GM21360 (cell line): ENCODE measurements around the gene ZNF791.
"Not testable (repeated sequence)": the region's sequence is repeated elsewhere in the genome, so short reads cannot be mapped to it uniquely, and the experiment has no call there.

Experiments used
- ATAC-seq: cut with Tn5 transposase; IDR thresholded peaks from one replicate; pipeline ENCODE4 v1.9.1; 2021; ENCODE audit warnings: mild to moderate bottlenecking, moderate library complexity; ENCODE audit not compliant: unreplicated experiment

The ZNF791 gene

GRCh38 chr19:12628040-12629022 lies 17.6 kb downstream of the ZNF791 start:
- no peak for ATAC-seq

GRCh38 chr19:12629215-12629614 lies 18.5 kb downstream of the ZNF791 start:
- no peak for ATAC-seq

GRCh38 chr19:12636631-12637030 lies 25.9 kb downstream of the ZNF791 start:
- ATAC-seq, result no peak

- no peak for ATAC-seq
Measured at GRCh38 chr19:12638611-12639182, 28.0 kb downstream of the ZNF791 start.

- ATAC-seq, result no peak
Measured at GRCh38 chr19:12639901-12640613, 29.3 kb downstream of the ZNF791 start.

GRCh38 chr19:12641456-12641855 lies 30.7 kb downstream of the ZNF791 start:
- ATAC-seq, result no peak

- no peak for ATAC-seq
Measured at GRCh38 chr19:12642506-12642905, 31.8 kb downstream of the ZNF791 start.

GRCh38 chr19:12643716-12644115 lies 33.0 kb downstream of the ZNF791 start:
- ATAC-seq, result not testable (repeated sequence)

- ATAC-seq, result no peak
Measured at GRCh38 chr19:12646551-12646950, 35.8 kb downstream of the ZNF791 start.

GRCh38 chr19:12647047-12647446 lies 36.3 kb downstream of the ZNF791 start:
- no peak for ATAC-seq

- ATAC-seq, result no peak
Measured at GRCh38 chr19:12647490-12648071, 36.9 kb downstream of the ZNF791 start.

- no peak for ATAC-seq
Measured at GRCh38 chr19:12648088-12648487, 37.4 kb downstream of the ZNF791 start.

- ATAC-seq, result no peak
Measured at GRCh38 chr19:12649941-12650340, 39.2 kb downstream of the ZNF791 start.

GRCh38 chr19:12652219-12652618 lies 41.5 kb downstream of the ZNF791 start:
- no peak for ATAC-seq

GRCh38 chr19:12655546-12655945 lies 44.8 kb downstream of the ZNF791 start:
- ATAC-seq, result no peak

- no peak for ATAC-seq
Measured at GRCh38 chr19:12656899-12657571, 46.3 kb downstream of the ZNF791 start.

GRCh38 chr19:12657966-12658365 lies 47.2 kb downstream of the ZNF791 start:
- no peak for ATAC-seq

- no peak for ATAC-seq
Measured at GRCh38 chr19:12660980-12661379, 50.3 kb downstream of the ZNF791 start.

GRCh38 chr19:12664406-12665280 lies 53.9 kb downstream of the ZNF791 start:
- ATAC-seq, result no peak

GRCh38 chr19:12665281-12665573 lies 54.5 kb downstream of the ZNF791 start:
- no peak for ATAC-seq
